Neural progenitor cell (in vitro differentiated cells): ENCODE results near the gene EMC10. TPM values are rescaled to one million over a fixed set of nuclear protein-coding genes. Genes with fewer than 3 reads are reported as not detected.

Experiments
- DNase-seq: peaks from one replicate; pipeline ENCODE4 v3.0.0-alpha.2; 2016; ENCODE audit warnings: low spot score
- H2AFZ ChIP-seq: fragments of 200-600 bp; sonication (generic); replicated peaks from 2 replicates; pipeline ENCODE4 v1.6.1; 2016; ENCODE audit warnings: antibody characterized with exemption
- H3F3A ChIP-seq: fragments of 200-600 bp; sonication (generic); 2 replicates; pipeline ENCODE4 v1.6.1; 2016; ENCODE audit warnings: antibody characterized with exemption, low read depth
- H3K27ac ChIP-seq: fragments of 200-600 bp; sonication (generic); 2 replicates; pipeline ENCODE4 v1.5.1; 2016; ENCODE audit warnings: mild to moderate bottlenecking
- H3K27me3 ChIP-seq: fragments of 200-600 bp; sonication (generic); 2 replicates; pipeline ENCODE4 v1.6.1; 2016; ENCODE audit warnings: mild to moderate bottlenecking, moderate library complexity
- H3K36me3 ChIP-seq: fragments of 200-600 bp; sonication (generic); 2 replicates; pipeline ENCODE4 v1.5.1; 2016
- H3K4me1 ChIP-seq: fragments of 200-600 bp; sonication (generic); 2 replicates; pipeline ENCODE4 v1.6.1; 2016; ENCODE audit warnings: mixed run types
- H3K4me2 ChIP-seq: fragments of 200-600 bp; sonication (generic); 2 replicates; pipeline ENCODE4 v1.6.1; 2016
- H3K4me3 ChIP-seq: fragments of 200-600 bp; sonication (generic); 2 replicates; pipeline ENCODE4 v1.5.1; 2016
- H3K79me2 ChIP-seq: fragments of 200-600 bp; sonication (generic); 2 replicates; pipeline ENCODE4 v1.6.1; 2016; ENCODE audit warnings: low read depth
- H3K9ac ChIP-seq: fragments of 200-600 bp; sonication (generic); 2 replicates; pipeline ENCODE4 v1.6.1; 2016
- H3K9me3 ChIP-seq: fragments of 200-600 bp; sonication (generic); 2 replicates; pipeline ENCODE4 v1.5.1; 2016; ENCODE audit warnings: low read depth
- H4K20me1 ChIP-seq: fragments of 200-600 bp; sonication (generic); 2 replicates; pipeline ENCODE4 v1.6.1; 2016; ENCODE audit warnings: low read depth
- H3K27ac Mint-ChIP-seq: 3 replicates; pipeline ENCODE4 v1.8.0; 2021; ENCODE audit warnings: mixed read lengths
- H3K27me3 Mint-ChIP-seq: 2 replicates; pipeline ENCODE4 v1.8.0; 2022; ENCODE audit warnings: low read depth, mild to moderate bottlenecking, inconsistent platforms, moderate library complexity, mixed read lengths; ENCODE audit not compliant: insufficient read depth
- H3K36me3 Mint-ChIP-seq: 3 replicates; pipeline ENCODE4 v1.8.0; 2021; ENCODE audit warnings: mixed read lengths
- H3K4me1 Mint-ChIP-seq: 3 replicates; pipeline ENCODE4 v1.8.0; 2021; ENCODE audit warnings: mixed read lengths
- H3K4me3 Mint-ChIP-seq: 3 replicates; pipeline ENCODE4 v1.8.0; 2021; ENCODE audit warnings: mild to moderate bottlenecking, moderate library complexity, mixed read lengths
- H3K9me3 Mint-ChIP-seq: 3 replicates; pipeline ENCODE4 v1.8.0; 2020; ENCODE audit warnings: mixed read lengths
- EZH2 ChIP-seq: fragments of 200-600 bp; sonication (generic); IDR thresholded peaks from 2 replicates; pipeline ENCODE4 v1.6.1; 2017; ENCODE audit warnings: antibody characterized with exemption, mild to moderate bottlenecking, moderate library complexity
- EZH2phosphoT487 ChIP-seq: fragments of 200-600 bp; sonication (generic); IDR thresholded peaks from 2 replicates; pipeline ENCODE4 v1.6.1; 2017; ENCODE audit warnings: antibody characterized with exemption
- total RNA-seq: library from RNA; depleted of rRNA; stranded (reverse); fragments of >200 nt; gene quantifications from 2 replicates; pipeline ENCODE4 v1.2.3, GENCODE V29; 2015; ENCODE audit warnings: low replicate concordance
- TF ChIP-seq, protein P1 (sequence below): fragments of 200-600 bp; sonication (generic); IDR thresholded peaks from 2 replicates; pipeline ENCODE4 v1.5.1; 2017; ENCODE audit warnings: antibody characterized with exemption, mild to moderate bottlenecking

The EMC10 gene
- total RNA-seq, 1 donor from 2014 or later: 32.9 TPM

DNA sequence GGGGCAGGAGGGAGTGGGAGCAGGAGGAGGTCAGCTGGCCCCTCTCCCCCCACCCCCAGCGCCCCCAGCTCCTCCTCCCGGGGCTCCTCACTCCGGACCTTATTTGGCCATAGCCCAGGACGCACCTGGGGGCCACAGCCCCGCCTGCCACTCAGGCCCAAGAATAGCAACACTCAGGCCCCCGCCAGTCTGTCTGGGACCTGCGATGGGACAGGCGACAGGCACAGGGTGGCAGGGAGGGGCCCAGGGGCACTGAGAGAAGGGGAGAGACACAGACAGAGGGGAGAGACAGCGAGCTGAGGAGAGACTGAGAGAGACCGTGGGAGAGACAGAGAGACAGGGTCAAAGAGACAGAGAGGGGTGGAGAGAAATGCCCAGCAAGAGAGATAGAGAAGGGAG is 24.4 kb downstream of the EMC10 start:
- peaks cover 14% of the 10 kb centered on the region for H3K4me1 ChIP-seq
- Mint-ChIP-seq H3K4me1 (peaks cover 6% of the 10 kb centered on the region), H3K9me3 (no peaks in the 10 kb centered on the region), H3K27me3 (peaks cover 4% of the 10 kb centered on the region), H3K36me3 (no peaks in the 10 kb centered on the region), H3K27ac (peak overlapping the region; percentile 50), H3K4me3 (no peak overlapping the region)
- H3K36me3 ChIP-seq: no peaks in the 10 kb centered on the region
- no peaks in the 10 kb centered on the region for H3K79me2 ChIP-seq
- no peak overlapping the region for H2AFZ ChIP-seq
- H3K27me3 ChIP-seq: peaks cover 44% of the 10 kb centered on the region
- no peaks in the 10 kb centered on the region for H3K9me3 ChIP-seq
- no peaks in the 10 kb centered on the region for H3F3A ChIP-seq
- peak overlapping the region; percentile 68 for H3K4me2 ChIP-seq
- no peaks in the 10 kb centered on the region for H4K20me1 ChIP-seq
- H3K9ac ChIP-seq: no peak overlapping the region
- DNase-seq: no peak
- TF ChIP-seq, protein P1, sequence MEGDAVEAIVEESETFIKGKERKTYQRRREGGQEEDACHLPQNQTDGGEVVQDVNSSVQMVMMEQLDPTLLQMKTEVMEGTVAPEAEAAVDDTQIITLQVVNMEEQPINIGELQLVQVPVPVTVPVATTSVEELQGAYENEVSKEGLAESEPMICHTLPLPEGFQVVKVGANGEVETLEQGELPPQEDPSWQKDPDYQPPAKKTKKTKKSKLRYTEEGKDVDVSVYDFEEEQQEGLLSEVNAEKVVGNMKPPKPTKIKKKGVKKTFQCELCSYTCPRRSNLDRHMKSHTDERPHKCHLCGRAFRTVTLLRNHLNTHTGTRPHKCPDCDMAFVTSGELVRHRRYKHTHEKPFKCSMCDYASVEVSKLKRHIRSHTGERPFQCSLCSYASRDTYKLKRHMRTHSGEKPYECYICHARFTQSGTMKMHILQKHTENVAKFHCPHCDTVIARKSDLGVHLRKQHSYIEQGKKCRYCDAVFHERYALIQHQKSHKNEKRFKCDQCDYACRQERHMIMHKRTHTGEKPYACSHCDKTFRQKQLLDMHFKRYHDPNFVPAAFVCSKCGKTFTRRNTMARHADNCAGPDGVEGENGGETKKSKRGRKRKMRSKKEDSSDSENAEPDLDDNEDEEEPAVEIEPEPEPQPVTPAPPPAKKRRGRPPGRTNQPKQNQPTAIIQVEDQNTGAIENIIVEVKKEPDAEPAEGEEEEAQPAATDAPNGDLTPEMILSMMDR: no peak
- TF ChIP-seq EZH2phosphoT487: no peak
- TF ChIP-seq EZH2: no peak
- no peak overlapping the region for H3K27ac ChIP-seq
- no peak overlapping the region for H3K4me3 ChIP-seq

DNA sequence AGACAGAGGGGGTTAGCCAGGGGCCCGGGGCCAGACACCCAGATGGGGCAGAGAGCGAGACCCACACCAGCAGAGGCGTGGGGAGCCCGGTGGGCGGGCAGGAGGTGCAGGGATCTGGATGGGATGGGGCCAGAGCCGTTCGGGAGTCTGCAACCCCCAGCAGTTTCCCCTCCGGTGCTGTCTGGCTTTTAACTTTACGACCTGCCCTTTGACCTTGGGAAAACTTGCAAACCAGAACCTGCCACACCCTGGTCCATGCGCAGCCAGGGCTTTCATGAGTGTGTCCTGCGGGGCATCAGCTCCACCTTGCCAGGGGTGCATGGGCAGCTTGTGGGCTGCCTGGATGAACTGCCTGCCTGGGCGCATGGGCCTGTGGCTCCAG is 24.9 kb downstream of the EMC10 start:
- Histone ChIP-seq H3K4me3 (no peak overlapping the region), H3F3A (no peaks in the 10 kb centered on the region), H2AFZ (no peak overlapping the region), H3K27ac (no peak overlapping the region), H3K36me3 (no peaks in the 10 kb centered on the region), H3K9ac (no peak overlapping the region), H3K79me2 (no peaks in the 10 kb centered on the region), H3K9me3 (no peaks in the 10 kb centered on the region), H4K20me1 (no peaks in the 10 kb centered on the region), H3K4me1 (peaks cover 14% of the 10 kb centered on the region), H3K27me3 (peaks cover 44% of the 10 kb centered on the region), H3K4me2 (no peak overlapping the region)
- Mint-ChIP-seq H3K4me3 (no peak overlapping the region), H3K36me3 (no peaks in the 10 kb centered on the region), H3K27ac (peak overlapping the region; percentile 50), H3K27me3 (peaks cover under 1% of the 10 kb centered on the region), H3K9me3 (no peaks in the 10 kb centered on the region), H3K4me1 (peaks cover 4% of the 10 kb centered on the region)
- no peak for DNase-seq
- TF ChIP-seq EZH2phosphoT487 (no peak), EZH2 (no peak)
- TF ChIP-seq, protein P1: no peak

DNA sequence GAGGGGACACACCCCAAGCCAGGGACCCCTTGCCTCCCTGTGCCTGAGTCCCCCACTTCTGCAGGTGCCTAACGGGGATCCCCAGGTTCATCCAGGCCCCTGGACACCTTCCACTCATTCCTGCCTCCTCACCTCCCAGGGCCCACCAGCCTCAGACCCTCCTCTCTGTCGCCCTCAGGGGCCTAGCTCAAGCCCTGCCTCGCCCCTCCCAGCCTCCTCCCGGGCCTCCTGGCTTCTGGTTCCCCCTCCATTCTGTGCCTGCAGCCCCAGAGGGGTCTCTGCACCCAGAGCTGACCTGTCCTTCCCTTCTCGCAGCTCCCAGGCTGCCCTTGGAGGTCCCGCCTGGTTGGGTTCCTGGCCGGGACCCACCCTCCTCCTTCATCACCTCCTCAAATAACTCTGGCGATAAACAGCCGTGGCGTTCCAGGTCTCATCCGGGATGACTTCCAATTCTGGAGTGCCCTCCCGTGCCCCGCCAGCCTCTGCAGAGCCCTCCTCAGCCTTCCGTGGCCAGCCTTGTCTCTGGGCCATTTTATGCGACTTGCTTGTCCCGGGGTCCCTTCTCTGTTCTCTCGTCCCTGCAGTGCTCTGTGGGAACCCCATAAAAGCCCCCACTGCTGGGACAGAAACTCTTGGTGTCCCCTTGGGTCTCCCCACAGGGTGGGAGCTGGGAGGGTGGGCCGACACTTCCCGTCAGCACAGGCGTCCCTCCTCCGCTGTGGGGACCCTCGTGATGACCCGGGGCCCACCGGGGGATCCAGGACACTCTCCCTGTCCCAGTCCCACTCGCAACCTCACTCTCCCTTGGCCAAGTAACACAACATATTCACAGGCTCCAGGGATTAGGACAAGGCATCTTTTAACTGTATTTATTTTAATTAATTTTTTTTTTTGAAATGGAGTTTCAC is 25.5 kb downstream of the EMC10 start:
- H3K9me3 Mint-ChIP-seq: no peaks in the 10 kb centered on the region
- no peaks in the 10 kb centered on the region for H3K27me3 Mint-ChIP-seq
- peaks cover 3% of the 10 kb centered on the region for H3K4me1 Mint-ChIP-seq
- H3K27me3 ChIP-seq: peaks cover 42% of the 10 kb centered on the region
- H3K4me3 Mint-ChIP-seq: no peak overlapping the region
- no peaks in the 10 kb centered on the region for H3K9me3 ChIP-seq
- no peak for DNase-seq
- no peak overlapping the region for H3K27ac ChIP-seq
- H3K9ac ChIP-seq: no peak overlapping the region
- peaks cover 10% of the 10 kb centered on the region for H3K4me1 ChIP-seq
- H3K79me2 ChIP-seq: no peaks in the 10 kb centered on the region
- H3K4me2 ChIP-seq: no peak overlapping the region
- H3K4me3 ChIP-seq: no peak overlapping the region
- H3K27ac Mint-ChIP-seq: no peak overlapping the region
- H3F3A ChIP-seq: no peaks in the 10 kb centered on the region
- no peaks in the 10 kb centered on the region for H4K20me1 ChIP-seq
- TF ChIP-seq EZH2phosphoT487: no peak
- no peaks in the 10 kb centered on the region for H3K36me3 Mint-ChIP-seq
- H2AFZ ChIP-seq: no peak overlapping the region
- no peaks in the 10 kb centered on the region for H3K36me3 ChIP-seq
